Fibroblast of skin of right biceps (primary cell): ENCODE measurements around the gene FAM222A.

Experiments
- DNase-seq: peaks from one replicate; pipeline ENCODE4 v3.0.0-alpha.2; 2013

Gene FAM222A

DNA sequence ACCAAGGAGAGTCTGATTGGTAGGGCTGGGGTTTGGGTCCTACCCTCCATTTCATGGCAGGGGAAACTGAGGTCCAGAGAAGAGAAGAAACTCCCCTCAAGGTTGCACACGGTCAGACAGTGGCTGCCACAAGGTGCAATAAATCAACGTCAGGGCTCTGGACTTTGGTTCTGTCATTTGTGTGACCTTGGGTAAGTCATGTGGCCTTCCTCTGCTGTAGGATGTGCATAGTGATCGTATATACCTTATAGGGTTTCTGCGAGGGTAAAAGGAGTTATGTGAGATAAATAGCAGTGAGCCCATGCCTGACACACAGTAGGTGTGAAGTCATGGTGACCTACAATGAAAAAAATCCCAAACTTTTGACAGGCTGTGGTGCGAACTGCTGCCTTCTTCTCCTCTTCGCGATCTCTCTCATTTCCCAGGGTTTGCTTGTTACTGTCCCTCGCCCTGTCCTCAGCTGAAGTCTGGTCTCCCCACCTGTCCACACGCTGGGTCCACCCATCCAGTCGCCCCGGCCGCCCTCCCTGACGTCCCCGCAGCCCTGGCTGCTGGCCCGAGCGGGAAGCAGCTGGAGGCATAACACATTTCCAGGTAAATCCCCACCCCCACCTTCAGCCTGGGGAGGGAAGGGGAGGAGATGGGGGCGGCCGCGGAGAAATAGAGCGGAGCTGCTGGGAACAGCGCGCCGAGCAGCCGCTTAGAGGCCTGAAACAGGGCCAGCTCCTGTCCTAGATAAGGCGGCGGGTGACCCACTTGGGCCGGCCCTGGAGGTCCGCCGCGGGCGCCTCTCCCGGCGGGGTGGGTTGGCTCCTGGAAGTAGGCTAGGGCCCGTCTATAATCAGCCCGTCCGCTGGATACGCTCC, 1.8 kb upstream of the FAM222A start:
- DNase-seq = no peak

- DNase-seq = peak; percentile 44
These were observed 702 bp downstream of the FAM222A start for GRCh38 chr12:109714141-109714912.

GRCh38 chr12:109714913-109715244, 1.3 kb downstream of the FAM222A start:
- no peak for DNase-seq

DNA sequence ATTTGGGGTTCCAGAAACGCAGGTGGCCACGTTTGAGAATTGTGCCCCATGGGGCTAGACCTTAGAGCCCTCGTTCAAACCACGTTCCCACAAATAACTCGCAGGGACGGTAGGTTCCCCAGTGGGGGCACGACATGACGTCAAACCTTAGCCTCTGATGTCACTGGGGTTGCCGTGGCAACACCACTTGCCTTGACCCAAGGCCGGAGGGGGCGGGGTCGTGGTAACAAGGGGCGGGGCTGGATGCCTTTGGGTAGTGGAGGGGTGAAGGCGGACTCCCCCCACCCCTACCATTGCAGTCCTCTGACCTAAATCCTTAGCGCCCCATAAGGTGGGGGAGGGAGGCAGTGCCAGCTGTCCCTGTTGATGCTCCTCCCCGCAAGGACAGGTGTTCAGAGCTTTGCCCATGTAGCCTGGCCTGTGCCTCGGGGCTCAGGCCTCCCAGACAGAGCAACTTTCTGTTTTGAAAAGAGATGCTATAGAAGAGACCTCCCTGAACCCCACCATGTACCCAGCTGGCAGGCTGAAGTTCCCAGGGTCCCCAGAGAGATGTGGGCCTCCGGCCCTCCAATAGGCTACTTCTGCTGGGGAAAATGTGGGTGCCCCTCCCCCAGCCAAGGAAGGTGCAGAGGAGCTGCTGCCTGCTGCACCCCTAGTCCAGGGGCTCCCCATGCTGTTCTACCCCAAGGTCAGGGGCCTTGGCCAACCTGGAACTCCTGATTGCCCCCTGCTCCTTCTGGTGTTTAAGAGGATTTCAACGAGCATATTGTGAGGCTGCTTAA, 1.9 kb downstream of the FAM222A start:
- DNase-seq = no peak

- no peak for DNase-seq
These were observed 2.5 kb downstream of the FAM222A start for GRCh38 chr12:109716092-109716479.

DNA sequence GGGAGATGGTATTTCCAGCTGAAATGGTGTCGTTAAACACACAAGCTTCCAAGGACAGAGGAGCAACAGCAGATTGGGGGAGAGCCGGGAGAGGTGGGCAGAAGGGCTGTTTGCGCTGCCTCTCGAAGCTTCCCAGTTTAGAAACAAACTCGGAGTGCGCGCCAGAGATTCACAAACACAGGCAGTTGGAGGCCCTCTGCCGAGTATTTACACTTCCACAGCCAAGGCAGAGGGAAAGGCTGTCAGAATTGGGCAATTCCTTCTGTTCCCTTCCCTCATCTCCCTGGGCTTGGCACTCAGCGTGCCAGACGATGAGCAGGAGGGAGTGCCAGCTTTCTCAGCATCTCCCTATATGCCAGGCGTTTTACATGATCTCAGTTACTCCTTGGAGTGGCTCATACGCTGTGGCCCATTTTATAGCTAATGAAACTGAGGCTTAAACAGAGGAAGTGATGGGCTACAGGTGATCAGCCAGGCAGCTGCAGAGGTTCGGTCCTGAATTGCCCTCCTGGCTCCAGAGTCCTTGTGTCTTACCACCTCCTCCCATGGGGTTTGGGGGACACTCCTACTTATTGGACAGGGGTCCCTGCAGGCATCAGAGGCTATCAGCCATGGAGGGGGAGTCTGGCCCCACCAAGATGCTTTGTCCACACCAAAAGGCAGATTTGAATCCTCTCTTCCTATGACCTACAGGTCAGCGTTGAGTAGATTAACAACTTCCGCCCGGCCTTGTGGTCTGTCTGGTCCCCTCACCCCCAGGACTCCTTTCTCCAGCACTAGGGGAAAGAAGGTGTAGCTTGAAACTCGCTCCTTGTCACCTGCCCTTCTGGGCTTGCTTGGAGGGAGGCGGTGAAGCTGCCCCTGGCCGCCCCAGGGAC, 3.1 kb downstream of the FAM222A start:
- DNase-seq = no peak

DNA sequence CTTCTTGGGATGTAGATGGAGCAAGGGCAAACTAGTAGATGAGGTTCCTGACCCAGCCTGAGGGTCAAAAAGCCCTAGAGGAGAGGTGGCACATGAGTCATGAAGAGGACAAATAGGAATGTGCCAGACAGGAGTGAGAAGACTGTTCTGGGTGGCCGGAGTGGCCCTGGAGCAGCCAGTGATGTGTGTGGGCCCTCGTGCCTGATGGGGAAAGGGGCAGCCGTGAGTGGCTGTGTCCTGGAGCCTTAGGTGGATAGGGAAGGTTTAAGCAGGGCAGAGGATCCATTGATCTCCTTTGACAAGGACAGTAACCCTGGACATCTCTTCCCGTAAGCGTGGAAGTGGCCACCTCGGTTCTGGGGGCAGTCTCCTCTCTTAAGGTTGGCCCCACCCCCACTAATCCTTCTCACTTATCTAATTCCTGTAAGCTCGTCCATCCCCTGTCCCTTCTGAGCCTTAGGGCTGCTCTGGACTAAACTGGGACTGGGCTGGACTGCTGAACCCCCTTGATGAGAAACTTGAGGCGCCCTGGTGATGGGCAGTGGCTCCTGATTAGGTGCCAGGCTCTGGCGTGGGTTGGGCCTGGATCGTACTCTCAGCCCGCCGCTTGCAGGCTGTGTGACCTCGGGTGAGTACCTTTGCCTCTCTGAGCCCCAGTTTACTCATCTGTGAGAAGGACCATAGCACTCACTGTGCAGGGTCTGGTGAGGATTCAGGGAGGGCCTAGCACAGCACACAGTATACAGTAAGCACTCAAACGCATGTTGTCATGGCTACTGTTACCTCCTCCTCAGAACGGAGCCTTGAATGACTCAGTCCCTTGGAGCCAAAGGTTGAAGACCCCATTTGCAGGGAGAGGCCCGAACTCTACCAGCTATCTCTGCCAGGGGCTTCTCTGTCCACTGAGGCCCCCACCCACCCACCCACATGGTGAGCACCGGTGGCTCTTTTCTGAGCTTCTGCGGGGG, 4.0 kb downstream of the FAM222A start:
- no peak for DNase-seq

DNA sequence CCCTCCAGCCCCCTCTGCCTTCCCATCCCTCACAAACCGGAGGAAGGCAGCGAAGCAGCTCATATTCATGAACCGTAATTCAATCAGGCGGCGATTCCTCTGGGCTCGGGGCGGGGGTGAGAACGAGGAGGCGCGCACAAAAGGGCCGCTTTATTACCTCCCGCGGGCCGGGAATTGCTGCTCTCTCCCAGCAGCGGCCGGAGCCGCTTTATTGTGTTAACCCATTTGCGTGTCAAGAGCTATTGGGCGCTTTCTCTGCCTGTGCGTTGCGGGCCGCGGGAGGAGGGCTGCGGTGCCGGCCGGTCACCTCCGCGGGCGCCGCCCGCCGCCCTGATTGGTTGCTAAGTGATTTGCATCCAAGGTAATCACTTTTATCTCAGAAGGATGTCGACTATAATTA, 4.8 kb downstream of the FAM222A start:
- no peak for DNase-seq

DNA sequence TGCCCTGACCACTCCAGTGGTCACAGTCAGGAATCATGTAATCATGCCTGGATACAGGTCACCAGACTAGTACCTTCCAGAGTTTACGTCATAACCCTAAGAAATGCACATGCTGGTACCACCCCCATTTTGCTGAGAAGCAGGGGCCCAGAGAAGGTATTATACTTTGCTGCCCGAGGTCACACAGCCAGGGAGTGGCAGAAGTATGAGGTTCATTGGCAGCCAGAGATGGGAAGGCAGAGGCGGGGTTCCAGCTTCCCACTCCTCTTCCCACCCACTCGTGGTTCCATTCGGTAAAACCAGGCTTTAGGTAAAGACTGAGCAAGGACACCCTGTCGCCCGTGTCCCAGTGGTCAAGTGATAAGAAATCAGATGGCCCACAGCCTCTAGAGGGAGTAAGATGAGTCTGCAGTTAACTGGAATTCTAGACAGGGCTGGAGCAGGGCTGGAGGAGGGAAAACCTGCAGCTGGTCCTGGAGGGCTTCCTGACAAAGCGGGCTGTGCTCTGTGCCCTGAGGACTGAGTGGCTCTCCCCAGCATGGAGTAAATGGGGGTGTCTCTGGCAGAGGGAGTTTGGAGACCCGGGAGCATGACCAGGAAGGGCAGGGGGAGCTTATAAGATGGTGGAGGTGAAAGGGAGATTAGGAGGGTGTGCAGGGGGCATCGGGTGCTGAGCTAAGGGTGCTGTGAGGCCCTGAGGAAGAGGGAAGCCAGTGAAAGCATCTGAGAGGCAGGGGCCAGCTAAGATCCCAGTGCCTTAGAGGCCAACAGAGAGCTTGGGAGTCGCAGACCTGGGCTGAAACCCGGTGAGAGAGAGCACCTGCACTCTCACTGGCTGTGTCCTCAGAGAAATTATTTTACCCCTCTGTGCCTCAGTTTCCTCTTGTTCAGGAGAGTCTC, 5.7 kb downstream of the FAM222A start:
- no peak for DNase-seq

- DNase-seq = no peak
These were observed 6.7 kb downstream of the FAM222A start for GRCh38 chr12:109720152-109720856.

DNA sequence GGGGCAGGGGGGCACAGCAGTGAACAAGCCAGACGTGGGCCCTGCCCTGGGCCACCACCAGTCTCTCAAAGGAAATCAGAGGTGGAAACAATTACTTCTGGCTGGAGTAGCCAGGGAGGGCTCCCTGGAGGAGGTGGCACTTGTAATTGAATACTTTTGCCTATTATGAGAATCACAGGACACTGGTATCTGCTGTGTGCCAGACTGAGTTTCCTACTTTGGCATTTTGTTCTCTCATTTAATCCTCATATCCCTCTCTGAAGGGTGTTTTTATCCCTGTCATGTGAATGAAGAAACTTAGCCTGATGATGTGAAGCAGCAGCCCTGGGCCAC, 7.2 kb downstream of the FAM222A start:
- no peak for DNase-seq

DNA sequence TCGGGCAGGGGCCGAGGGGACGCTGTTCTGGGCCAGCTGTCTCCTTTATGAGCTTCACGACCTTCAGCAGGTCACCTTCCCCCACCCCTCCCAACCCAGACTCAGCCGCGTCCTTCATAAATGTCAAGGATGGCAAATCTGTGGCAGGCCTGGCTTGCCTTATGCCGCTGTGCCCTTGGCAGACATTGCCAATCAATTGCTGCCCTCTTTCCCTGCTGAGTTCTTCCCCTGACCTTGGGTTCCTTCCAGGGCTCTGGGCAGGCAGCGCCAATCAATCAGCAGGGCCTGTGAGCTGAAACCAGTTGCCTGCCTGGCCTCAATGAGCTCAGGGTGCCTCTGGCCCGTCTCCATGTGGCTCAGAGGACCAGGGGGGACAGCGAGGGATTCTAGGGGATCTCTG, 7.7 kb downstream of the FAM222A start:
- DNase-seq = no peak

- DNase-seq = no peak
These were observed 8.5 kb downstream of the FAM222A start for GRCh38 chr12:109722022-109722720.

GRCh38 chr12:109722721-109723094, 9.1 kb downstream of the FAM222A start:
- no peak for DNase-seq

DNA sequence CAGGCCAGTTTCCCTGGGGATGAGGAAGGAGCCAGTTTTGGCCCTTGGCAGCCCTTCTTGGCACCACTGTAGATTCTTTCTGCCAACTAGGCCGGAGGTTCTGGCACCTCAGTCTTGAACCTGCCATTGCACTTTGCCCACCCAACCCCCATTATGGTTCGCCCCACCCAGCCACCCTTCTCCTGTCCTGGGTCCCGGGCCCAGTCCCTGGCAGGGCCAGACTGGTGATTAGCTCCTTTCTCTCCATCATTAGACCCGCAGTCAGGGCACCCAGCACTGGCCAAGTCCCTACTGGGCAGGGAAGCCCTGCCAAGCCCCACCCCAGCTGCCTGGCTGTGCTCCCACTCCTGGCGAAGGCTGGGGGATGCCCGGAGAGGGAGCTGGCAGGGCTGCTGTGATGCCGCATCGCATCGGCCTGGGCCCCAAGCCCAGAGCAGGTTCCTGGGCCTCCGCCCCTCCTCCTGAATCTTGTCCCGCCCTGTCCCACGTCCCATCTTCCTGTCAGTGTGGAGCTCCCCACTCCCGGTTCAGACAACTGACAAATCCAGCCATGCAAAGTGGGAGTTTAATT, 9.8 kb downstream of the FAM222A start:
- DNase-seq = no peak

GRCh38 chr12:109724321-109724892, 10.8 kb downstream of the FAM222A start:
- no peak for DNase-seq

GRCh38 chr12:109725321-109726105, 11.9 kb downstream of the FAM222A start:
- DNase-seq = no peak

DNA sequence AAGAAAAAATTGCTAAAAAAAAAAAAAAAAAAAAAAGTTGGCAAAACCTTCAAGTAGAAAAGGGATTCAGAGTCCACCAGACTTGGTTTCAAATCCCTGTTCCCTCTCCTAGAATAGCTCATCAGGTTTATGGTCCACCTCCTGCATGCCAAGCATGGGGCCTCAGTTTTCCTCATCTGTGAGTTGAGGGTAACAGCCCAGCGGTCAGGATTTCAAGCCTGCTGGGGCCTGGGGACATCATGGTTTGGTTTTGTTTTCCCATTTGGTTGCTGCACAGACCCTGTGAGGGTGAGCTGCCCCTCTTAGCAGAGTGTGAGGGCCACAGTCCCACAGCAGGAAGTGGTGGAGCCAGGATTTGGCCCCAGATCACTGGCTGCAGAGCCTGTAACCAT, 12.5 kb downstream of the FAM222A start:
- DNase-seq = no peak
